ENCODE data around the gene PHF21B.

The PHF21B gene

GRCh38 chr22:44944883-44945601, 64.8 kb downstream of the PHF21B start:
- TF ChIP-seq TAF1 (IDR thresholded peaks at IDR 0.05; ENCODE audit: low read depth, low read length) = no peak
- TF ChIP-seq SPI1 (IDR thresholded peaks at IDR 0.05; ENCODE audit: low read depth, low read length) = no peak
- no peak for TF ChIP-seq PAX5 (IDR thresholded peaks at IDR 0.05; ENCODE audit: insufficient read depth, low read length, severe bottlenecking)
- TF ChIP-seq POLR2AphosphoS5 (IDR thresholded peaks at IDR 0.05; ENCODE audit: low read depth, low read length) = no peak
- no peak for TF ChIP-seq POU2F2 (IDR thresholded peaks at IDR 0.05; ENCODE audit: low read depth, low read length)
- TF ChIP-seq POLR2A (IDR thresholded peaks at IDR 0.05; ENCODE audit: low read depth, low read length) = no peak
- no peak for DNase-seq (ENCODE audit: insufficient read length, low spot score)
- FAIRE-seq = no peak

DNA sequence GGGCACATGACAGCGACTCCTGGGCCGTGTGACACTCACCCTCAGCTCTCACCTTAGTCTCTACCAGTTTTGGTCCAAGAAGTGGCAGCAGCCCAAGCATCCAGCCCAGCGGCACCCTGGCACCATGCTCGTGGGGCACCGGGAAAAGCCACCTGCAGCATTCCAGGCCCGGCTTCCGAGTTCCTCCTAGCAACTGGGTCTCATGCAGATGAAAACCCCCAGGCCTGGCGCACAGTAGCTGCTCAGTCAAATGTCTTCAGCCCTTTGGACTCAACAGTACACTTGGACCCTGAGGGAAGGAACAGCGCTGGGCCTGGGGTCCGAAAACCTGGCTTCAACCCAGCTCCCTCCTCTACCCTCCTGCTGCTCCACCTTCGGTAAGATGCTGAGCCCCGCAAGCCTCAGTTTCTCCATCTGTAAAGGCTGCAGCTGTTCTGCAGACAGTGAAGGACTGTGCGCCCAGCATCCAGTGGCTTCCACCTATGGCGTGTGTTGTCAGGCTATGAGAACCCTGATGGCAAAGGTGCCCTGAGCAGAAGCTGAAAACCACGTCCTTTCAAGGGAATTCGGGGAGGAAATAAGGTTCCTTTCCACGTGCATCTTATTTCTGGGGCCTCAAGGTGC, 66.0 kb downstream of the PHF21B start:
- no peak for TF ChIP-seq POU2F2 (IDR thresholded peaks at IDR 0.05; ENCODE audit: low read depth, low read length)
- no peak for TF ChIP-seq SPI1 (IDR thresholded peaks at IDR 0.05; ENCODE audit: low read depth, low read length)
- TF ChIP-seq PAX5 (IDR thresholded peaks at IDR 0.05; ENCODE audit: insufficient read depth, low read length, severe bottlenecking) = no peak
- TF ChIP-seq POLR2AphosphoS5 (IDR thresholded peaks at IDR 0.05; ENCODE audit: low read depth, low read length) = no peak
- TF ChIP-seq POLR2A (IDR thresholded peaks at IDR 0.05; ENCODE audit: low read depth, low read length) = no peak
- TF ChIP-seq TAF1 (IDR thresholded peaks at IDR 0.05; ENCODE audit: low read depth, low read length) = no peak
- FAIRE-seq (no peak), DNase-seq (ENCODE audit: insufficient read length, low spot score) (no peak)

- no peak for FAIRE-seq
- TF ChIP-seq POLR2A (IDR thresholded peaks at IDR 0.05; ENCODE audit: low read depth, low read length) = no peak
- no peak for TF ChIP-seq POU2F2 (IDR thresholded peaks at IDR 0.05; ENCODE audit: low read depth, low read length)
- no peak for TF ChIP-seq TAF1 (IDR thresholded peaks at IDR 0.05; ENCODE audit: low read depth, low read length)
- TF ChIP-seq POLR2AphosphoS5 (IDR thresholded peaks at IDR 0.05; ENCODE audit: low read depth, low read length) = no peak
- no peak for DNase-seq (ENCODE audit: insufficient read length, low spot score)
These were observed 66.7 kb downstream of the PHF21B start for GRCh38 chr22:44942979-44943700.

GRCh38 chr22:44942056-44942455, 67.7 kb downstream of the PHF21B start:
- FAIRE-seq (no peak), DNase-seq (ENCODE audit: insufficient read length, low spot score) (no peak)
- TF ChIP-seq POLR2A (IDR thresholded peaks at IDR 0.05; ENCODE audit: low read depth, low read length) = no peak
- no peak for TF ChIP-seq SPI1 (IDR thresholded peaks at IDR 0.05; ENCODE audit: low read depth, low read length)
- TF ChIP-seq PAX5 (IDR thresholded peaks at IDR 0.05; ENCODE audit: insufficient read depth, low read length, severe bottlenecking) = no peak
- TF ChIP-seq POLR2AphosphoS5 (IDR thresholded peaks at IDR 0.05; ENCODE audit: low read depth, low read length) = no peak

GRCh38 chr22:44941207-44941606, 68.6 kb downstream of the PHF21B start:
- DNase-seq (ENCODE audit: insufficient read length, low spot score) (no peak), FAIRE-seq (no peak)
- no peak for TF ChIP-seq POLR2A (IDR thresholded peaks at IDR 0.05; ENCODE audit: low read depth, low read length)
- TF ChIP-seq POLR2AphosphoS5 (IDR thresholded peaks at IDR 0.05; ENCODE audit: low read depth, low read length) = no peak
- TF ChIP-seq POU2F2 (IDR thresholded peaks at IDR 0.05; ENCODE audit: low read depth, low read length) = no peak
- TF ChIP-seq SPI1 (IDR thresholded peaks at IDR 0.05; ENCODE audit: low read depth, low read length) = no peak
- TF ChIP-seq TAF1 (IDR thresholded peaks at IDR 0.05; ENCODE audit: low read depth, low read length) = no peak
- TF ChIP-seq PAX5 (IDR thresholded peaks at IDR 0.05; ENCODE audit: insufficient read depth, low read length, severe bottlenecking) = no peak

GRCh38 chr22:44940130-44940529, 69.7 kb downstream of the PHF21B start:
- no peak for DNase-seq (ENCODE audit: insufficient read length, low spot score)
- TF ChIP-seq POLR2AphosphoS5 (IDR thresholded peaks at IDR 0.05; ENCODE audit: low read depth, low read length) (no peak), PAX5 (IDR thresholded peaks at IDR 0.05; ENCODE audit: insufficient read depth, low read length, severe bottlenecking) (no peak), SPI1 (IDR thresholded peaks at IDR 0.05; ENCODE audit: low read depth, low read length) (no peak), TAF1 (IDR thresholded peaks at IDR 0.05; ENCODE audit: low read depth, low read length) (no peak), POLR2A (IDR thresholded peaks at IDR 0.05; ENCODE audit: low read depth, low read length) (no peak), POU2F2 (IDR thresholded peaks at IDR 0.05; ENCODE audit: low read depth, low read length) (no peak)
- FAIRE-seq = no peak

GRCh38 chr22:44939451-44939850, 70.4 kb downstream of the PHF21B start:
- no peak for FAIRE-seq
- no peak for TF ChIP-seq POLR2AphosphoS5 (IDR thresholded peaks at IDR 0.05; ENCODE audit: low read depth, low read length)
- TF ChIP-seq SPI1 (IDR thresholded peaks at IDR 0.05; ENCODE audit: low read depth, low read length) = no peak
- no peak for TF ChIP-seq TAF1 (IDR thresholded peaks at IDR 0.05; ENCODE audit: low read depth, low read length)
- TF ChIP-seq POU2F2 (IDR thresholded peaks at IDR 0.05; ENCODE audit: low read depth, low read length) = no peak
- TF ChIP-seq PAX5 (IDR thresholded peaks at IDR 0.05; ENCODE audit: insufficient read depth, low read length, severe bottlenecking) = no peak
- TF ChIP-seq POLR2A (IDR thresholded peaks at IDR 0.05; ENCODE audit: low read depth, low read length) = no peak
- DNase-seq (ENCODE audit: insufficient read length, low spot score) = no peak

GRCh38 chr22:44938886-44939285, 70.9 kb downstream of the PHF21B start:
- TF ChIP-seq POU2F2 (IDR thresholded peaks at IDR 0.05; ENCODE audit: low read depth, low read length) (no peak), TAF1 (IDR thresholded peaks at IDR 0.05; ENCODE audit: low read depth, low read length) (no peak), PAX5 (IDR thresholded peaks at IDR 0.05; ENCODE audit: insufficient read depth, low read length, severe bottlenecking) (no peak), SPI1 (IDR thresholded peaks at IDR 0.05; ENCODE audit: low read depth, low read length) (no peak), POLR2A (IDR thresholded peaks at IDR 0.05; ENCODE audit: low read depth, low read length) (no peak)
- DNase-seq (ENCODE audit: insufficient read length, low spot score) = no peak
- no peak for FAIRE-seq

DNA sequence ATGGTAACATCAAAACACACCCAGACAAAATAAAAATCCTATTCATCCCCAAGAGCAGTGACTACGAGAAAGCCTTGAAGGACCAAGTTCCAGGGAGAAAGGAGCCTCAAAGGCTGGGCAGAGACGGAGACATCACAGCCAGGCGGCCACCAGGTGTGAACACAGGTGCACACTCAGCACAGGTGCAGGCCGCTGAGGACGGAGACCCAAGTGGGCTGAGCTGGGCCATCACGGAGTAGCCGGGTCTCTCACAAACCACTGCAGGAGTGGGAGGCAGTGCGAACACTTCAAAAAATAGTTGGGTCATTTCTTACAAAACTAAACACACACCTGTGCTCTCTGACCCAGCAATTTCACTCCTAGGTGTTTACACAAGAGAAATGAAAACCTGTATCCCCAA, 72.6 kb downstream of the PHF21B start:
- DNase-seq (ENCODE audit: insufficient read length, low spot score) (no peak), FAIRE-seq (no peak)
- no peak for TF ChIP-seq SPI1 (IDR thresholded peaks at IDR 0.05; ENCODE audit: low read depth, low read length)
- no peak for TF ChIP-seq POLR2AphosphoS5 (IDR thresholded peaks at IDR 0.05; ENCODE audit: low read depth, low read length)
- no peak for TF ChIP-seq POU2F2 (IDR thresholded peaks at IDR 0.05; ENCODE audit: low read depth, low read length)
- TF ChIP-seq PAX5 (IDR thresholded peaks at IDR 0.05; ENCODE audit: insufficient read depth, low read length, severe bottlenecking) = no peak
- no peak for TF ChIP-seq POLR2A (IDR thresholded peaks at IDR 0.05; ENCODE audit: low read depth, low read length)
- no peak for TF ChIP-seq TAF1 (IDR thresholded peaks at IDR 0.05; ENCODE audit: low read depth, low read length)
